SIG-M5 treated with dmso at 0.1 percent for 504 hours (cell line): ENCODE data around the gene ESR1.

ENCODE experiments used
- DNase-seq: peaks from one replicate; lab custom pipeline; 2025; ENCODE audit not compliant: unreplicated experiment; lab: John Stamatoyannopoulos, UW

The ESR1 gene

GRCh38 chr6:152167641-152168603 is 360.4 kb downstream of the ESR1 start:
- no peak for DNase-seq

- no peak for DNase-seq
These were observed 362.8 kb downstream of the ESR1 start for GRCh38 chr6:152170313-152170701.

- DNase-seq: no peak
These were observed 363.5 kb downstream of the ESR1 start for GRCh38 chr6:152170702-152171667.

GRCh38 chr6:152173321-152173720 is 365.8 kb downstream of the ESR1 start:
- DNase-seq: no peak

GRCh38 chr6:152173957-152174356 is 366.5 kb downstream of the ESR1 start:
- DNase-seq: no peak

- no peak for DNase-seq
These were observed 368.8 kb downstream of the ESR1 start for GRCh38 chr6:152176268-152176667.
